Measurements from ENCODE around the gene MAGEA9.

DNA sequence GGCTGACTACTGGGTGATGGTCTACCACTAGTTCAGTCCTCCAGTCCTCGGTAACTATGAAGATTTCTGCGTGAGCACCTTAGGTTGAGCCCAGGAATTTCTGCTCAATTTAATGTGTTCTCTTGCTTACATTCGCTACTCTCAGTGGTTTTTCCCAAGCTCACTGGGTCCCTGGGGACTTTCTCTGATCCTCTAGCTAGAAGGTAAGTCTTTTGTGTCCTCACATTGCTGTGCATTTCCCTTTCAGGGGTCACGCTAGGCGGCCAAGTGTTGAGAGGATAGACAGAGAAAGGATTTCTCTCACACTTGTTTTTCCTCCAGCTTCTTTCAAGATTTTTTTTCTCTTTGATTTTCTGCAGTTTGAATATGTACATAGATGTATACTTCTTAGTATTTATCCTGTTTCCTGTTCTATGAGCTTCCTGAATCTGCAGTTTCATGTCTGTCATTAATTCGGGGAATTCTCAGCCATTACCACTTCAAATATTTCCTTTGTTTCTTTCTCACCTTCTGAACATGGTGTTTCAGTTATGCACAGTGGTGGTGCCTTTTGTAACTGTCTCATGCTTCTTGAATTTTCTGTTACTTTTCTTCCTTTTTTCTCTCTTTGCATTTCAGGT is 17.5 kb downstream of the MAGEA9 start:
- TF ChIP-seq POLR2AphosphoS5 (IDR thresholded peaks at IDR 0.05) (no peak), CTCF (IDR thresholded peaks at IDR 0.05) (no peak)
